HG02840 (cell line): Measurements from ENCODE around the gene CNBP.
"Not testable (repeated sequence)": the region's sequence is repeated elsewhere in the genome, so short reads cannot be mapped to it uniquely, and the experiment has no call there.

ENCODE experiments used
- ATAC-seq: cut with Tn5 transposase; IDR thresholded peaks from one replicate; pipeline ENCODE4 v1.9.1; 2021; ENCODE audit warnings: mild to moderate bottlenecking, moderate library complexity, moderate number of reproducible peaks; ENCODE audit not compliant: unreplicated experiment, low FRiP score

Gene CNBP

DNA sequence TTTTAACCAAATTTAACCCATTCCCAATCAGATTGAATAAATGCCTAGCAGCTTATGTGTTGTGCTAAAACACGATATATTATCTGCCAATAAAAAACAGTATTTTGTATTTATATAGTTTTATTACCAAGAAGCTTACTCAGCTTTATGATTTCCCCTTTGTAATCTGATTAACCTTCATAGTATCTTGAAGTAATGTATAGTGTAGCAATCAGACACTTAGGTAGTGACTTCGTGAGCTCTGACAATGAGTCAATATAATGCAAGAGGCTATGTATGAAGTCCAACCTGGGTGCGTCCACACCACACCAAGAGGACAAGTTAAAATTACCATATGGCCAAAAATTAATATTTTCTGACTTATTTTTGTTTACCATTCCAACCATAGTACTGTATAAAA is 2.1 kb upstream of the CNBP start:
- no peak for ATAC-seq

DNA sequence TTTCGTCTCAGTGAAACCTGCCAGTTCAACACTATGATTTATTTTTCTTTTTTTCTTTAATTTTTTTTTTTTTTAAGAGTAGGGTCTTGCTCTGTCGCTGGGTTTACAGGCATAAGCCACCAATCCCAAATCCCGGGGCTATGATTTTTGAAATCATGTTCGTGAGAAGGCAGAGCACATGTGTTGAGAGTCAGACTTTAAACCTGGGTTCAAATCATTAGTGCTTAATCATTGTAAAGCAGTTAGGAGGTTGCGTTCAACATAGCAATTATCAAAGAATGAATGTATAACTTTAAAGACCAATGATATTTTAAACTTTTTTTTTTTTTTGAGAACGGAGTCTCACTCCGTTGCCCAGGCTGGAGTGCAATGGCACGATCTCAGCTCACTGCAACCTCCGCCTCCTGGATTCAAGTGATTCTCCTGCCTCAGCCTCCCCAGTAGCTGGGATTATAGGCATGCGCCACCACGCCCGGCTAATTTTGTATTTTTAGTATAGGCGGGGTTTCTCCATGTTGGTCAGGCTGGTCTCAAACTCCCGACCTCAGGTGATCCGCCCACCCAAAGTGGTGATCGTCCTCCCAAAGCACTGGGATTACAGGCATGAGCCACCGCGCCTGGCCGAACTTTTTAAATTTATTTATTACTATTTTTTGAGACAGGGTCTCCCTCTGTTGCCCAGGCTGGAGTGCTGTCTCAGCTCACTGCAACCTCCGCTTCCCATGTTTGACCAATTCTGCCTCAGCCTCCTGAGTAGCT is 1.3 kb upstream of the CNBP start:
- not testable (repeated sequence) for ATAC-seq

DNA sequence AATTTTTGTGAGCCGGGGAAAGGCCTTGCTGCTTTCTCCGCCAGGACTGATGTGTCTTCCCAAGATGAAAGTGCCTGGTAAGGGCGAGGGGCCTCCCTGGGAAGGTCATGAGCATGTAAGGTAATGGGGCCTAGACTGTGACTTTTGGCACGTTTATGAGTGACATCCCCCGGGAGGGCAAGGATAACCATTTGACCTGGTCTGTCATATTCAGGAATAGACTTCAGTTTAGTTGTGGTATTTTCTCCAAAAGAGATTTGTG is 631 bp upstream of the CNBP start:
- ATAC-seq = no peak

DNA sequence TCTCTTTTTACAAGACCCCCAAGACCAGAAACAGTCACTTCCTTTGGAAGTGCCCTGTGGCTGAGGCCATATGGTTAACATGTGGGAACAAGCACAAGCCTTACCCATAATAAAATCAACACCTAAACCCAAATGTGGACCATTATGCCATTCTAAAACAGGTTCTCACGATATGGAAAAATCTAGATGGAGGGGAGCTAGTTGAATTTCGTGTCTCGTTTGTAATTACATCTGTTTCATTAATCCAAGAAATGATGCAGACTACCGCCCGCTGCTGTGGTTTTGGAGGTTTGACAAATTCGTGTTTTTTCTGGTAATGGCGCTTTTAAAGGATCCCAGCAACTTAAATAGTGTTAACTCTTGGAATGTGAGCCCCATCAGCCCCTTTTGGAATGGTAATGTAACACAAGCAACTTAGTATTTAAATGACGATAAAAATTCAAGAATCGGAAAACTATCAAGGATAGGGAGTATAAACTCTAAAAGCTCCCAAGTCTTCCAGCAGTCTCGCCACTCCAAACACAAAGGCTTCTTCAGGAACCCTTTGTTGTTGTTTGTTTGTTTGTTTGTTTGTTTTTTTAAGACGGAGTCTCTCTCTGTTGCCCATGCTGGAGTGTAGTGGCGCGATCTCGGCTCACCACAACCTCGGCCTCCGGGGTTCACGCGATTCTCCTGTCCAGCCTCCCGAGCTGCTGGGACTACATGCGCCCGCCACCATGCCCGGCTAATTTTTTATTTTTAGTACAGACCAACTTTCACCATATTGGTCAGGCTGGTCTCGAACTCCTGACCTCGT is 1.1 kb downstream of the CNBP start:
- no peak for ATAC-seq

DNA sequence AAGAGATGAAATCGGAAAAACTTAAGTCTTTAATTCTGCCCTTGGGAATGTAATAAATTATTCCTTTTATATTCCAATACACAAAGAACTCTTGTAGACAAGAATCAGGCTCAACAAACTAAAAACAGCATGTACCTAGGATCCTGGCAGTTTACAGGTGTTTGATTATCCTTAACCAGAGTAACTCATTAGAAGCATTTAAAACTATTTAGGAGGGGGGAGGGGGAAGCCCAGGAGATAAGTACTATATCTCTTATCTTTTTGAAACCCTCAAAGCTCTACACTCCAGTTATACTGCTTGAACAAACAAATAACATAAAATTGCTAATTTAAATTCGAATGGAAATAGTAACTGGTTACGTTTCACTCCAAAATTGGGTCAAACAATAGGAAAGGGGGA is 1.9 kb downstream of the CNBP start:
- no peak for ATAC-seq

DNA sequence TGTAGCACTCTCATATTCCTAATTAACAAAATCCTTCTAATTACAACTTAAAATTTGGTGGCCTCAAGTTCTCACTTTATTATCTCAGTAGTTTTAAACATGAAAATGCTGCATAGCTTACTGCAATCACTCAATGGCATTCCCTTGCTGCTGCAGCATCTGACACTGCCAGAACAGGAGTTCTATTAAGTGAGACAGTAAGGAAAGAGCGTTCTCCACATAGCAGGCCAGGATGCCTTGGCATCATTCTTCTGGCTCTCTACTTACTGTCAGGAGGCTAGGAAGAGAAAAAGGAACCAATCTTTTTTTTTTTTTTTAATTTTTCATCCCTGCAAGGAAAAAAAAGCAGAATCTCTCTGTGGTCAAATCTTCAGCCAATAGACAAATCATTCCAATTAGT is 3.2 kb downstream of the CNBP start:
- no peak for ATAC-seq

DNA sequence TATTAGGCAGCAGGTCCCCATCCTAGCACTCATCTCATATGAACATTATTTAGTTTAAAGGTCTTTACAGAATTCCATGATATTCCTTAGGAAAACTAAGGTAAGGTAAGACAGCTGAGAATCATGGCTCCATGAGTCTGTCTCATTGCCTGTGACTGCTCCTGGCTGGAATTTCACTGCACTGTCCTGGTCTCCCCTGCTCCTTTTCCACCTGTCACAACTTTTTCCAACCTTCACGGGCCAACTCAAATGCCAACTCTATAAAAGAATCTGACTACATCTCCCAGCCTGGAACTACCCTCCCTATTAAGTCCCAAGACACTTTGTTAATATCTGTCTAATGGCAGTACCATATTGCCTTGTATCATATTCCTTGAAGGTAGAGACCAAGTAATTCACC is 7.6 kb downstream of the CNBP start:
- ATAC-seq = no peak

DNA sequence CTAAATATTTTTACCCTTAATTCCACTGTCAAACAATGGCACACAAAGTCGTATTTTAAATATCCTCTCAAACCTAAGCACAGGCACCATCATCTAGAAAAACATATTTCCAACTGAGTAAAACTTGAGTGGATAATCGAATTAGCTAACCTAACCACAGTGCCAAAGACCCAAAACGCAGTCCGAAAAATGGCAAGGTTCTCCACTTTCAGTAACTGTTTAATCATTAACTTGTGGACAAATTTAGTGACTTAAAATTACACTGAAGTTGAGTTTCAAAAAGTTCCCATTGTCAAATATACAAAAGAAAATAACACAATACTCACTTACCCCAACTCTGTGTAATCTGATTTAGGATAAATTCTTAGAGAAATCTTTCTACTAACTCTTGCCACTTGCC is 10.0 kb downstream of the CNBP start:
- ATAC-seq = no peak

DNA sequence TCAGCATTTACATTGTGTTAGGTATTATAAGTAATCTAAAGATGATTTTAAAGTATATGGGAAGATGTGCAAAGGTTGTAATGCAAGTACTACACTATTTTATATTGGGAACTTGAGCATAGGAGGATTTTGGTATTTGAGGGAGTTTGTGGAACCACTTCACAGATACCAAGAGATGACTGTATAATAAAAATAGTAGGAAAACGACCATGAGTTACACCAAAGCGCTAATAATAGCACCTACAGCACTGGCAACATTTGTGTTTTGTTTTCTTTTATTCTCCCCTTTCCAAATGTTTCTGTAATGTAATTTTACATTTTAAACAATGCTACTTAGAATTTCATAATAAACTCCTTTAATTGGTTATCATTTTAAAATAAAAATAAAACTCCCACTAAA is 10.5 kb downstream of the CNBP start:
- no peak for ATAC-seq

DNA sequence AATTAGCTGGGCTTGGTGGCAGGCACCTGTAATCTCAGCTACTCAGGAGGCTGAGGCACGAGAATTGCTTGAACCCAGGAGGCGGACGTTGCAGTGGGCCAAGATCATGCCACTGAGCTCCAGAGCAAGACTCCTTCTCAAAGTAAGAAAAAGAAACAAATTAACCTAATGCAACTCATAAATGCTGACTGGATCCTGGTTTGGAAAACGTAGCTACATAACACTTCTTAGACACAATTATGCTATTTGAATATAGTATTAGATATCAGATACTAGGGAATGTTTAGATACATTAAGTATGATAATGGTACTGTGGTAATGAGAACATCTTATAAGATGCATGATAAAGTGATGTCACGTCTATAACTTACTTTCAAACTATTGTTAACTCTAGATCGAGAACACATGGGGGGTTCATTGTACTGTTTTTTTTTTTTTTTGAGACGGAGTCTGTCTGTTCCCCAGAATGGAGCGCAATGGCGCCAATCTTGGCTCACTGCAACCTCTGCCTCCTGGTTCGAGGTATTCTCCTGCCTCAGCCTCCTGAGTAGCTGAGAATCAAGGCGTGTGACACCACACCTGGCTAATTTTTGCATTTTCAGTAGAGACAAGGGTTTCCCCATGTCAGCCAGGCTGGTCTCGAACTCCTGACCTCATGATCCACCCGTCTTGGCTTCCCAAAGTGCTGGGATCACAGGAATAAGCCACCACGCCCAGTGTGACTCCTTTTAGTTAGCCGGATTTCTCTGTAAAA is 16.9 kb downstream of the CNBP start:
- ATAC-seq = no peak

DNA sequence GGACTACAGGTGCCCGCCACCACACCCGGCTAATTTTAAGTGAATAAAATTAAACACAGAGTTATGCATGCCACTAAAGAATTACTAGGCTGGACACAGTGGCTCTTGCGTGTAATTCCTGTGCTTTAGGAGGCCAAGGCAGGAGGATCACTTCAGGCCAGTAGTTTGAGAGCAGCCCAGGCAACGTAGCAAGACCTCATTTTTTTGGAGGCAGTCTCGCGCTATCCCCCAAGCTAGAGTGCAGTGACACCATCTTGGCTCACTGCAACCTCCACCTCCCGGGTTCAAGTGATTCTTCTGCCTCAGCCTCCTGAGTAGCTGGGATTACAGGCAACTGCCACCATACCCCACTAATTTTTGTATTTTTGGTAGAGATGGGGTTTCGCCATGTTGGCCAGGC is 18.1 kb downstream of the CNBP start:
- ATAC-seq = not testable (repeated sequence)

DNA sequence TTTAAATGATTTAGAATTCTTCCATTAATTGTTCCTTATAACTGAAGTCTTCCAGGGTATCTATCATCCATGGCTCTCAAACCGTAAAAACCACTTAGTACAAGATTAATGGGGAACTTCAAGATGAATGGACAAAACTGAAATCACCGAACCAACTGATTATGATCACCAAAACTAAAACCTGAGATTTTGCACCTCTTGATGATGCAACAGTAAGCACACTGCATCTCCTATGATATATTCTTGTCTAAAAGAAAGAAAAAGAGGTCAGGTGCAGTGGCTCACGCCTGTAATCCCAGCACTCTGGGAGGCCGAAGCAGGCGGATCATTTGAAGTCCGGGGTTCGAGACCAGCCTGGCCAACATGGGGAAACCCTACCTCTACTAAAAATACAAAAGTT is 19.2 kb downstream of the CNBP start:
- ATAC-seq = no peak

DNA sequence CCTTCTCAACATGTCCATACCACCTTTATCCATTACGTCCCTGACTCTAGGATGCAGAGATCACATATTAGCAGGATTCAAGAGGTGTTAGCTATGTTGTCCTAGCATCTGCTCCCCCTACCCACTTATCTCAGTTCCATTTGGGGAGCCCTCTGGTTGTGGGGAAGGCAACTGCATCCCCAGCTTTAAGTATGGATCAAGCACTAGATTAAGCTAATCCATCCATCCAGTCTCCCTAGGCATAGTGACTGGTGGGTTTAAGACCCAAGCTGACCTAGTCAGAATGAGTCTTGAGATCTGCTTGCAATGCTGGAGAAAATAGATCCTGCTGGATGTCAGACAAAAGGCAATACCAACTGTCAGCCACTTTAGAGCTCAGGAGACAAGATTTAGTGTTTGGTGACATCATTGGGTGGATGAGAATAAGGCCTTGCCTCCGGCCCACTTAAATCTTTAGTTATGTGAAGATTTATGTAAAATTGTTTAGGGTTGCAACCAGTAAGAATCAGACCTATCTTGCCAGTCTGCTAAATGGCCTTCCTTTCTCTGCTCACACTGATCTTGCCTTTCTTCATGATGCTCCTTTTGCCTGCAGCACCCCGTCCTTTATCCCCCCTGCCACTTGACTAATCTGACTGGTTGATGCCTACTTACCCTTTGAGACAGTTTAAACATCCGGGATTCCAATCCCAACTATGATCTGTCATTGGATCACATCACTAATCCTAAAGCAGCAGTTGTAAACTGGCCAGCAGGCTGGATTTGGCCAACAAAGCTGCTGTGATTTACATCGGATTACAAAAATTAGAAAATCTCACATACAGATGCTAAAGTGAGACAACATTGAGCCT is 20.7 kb downstream of the CNBP start:
- no peak for ATAC-seq

DNA sequence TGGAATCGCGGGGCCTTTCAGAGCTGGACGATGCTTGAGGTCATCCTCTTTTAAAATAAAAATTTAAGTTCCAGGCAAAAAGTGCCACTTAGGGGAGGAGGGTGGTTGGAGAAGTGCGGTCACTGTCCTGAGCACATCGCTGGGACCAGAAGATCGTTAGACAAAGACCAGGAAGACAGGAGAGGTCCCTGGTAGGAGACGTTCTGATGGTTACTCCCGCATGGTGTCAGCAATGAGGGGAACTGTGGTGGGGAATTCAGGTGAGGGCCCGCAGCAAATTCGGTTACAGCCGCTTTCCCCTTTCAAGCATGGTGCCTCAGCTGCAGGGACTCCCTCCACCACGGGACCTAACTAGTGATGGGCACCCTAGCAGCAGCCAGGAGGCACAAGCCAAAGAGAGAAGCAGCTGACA is 21.8 kb downstream of the CNBP start:
- ATAC-seq = no peak

DNA sequence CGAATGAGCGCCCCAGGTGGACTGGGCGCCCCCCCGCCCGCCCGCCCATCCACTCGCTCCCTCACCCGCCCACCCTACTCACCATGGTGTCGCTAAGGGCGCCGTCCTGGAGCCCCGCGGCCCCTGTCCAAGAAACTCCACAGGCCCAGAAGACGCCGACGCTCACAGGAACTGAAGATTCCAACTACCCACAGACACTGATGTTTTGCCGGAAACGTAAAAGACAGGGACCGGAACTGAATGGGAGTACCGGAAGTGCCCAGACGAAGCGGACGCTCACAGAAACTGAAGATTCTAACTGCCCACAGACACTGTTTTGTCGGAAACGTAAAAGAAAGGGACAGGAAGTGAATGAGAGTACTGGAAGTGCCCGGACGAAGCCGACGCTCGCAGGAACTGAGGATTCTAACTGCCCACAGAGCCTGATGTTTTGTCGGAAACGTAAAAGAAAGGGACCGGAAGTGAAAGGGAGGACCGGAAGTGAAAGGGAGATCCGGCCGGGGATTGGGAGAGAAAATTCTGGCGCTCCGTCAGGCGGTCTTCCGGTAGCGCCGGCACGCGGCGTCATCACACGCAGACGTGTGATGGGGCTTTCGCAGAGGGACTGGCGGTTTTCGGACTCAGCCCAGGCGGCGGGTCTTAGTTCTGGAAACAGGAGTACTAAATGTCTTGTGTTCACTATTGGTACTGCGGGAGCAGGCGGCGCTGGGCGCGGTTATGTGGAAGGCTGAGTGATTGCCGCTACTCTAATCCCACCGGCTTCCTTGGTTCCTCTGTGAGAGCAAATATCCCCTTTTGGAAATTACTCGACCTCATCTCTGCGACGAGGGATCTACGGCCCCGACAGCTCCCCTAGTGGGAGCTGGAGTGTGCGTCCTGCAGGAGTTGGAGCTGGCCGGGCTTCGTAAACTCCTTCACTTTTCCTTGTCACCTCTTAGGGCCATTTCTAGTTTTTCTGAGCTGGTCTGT is 22.5 kb downstream of the CNBP start, which contains the start of gene ISY1:
Gene ISY1, minus strand, starts transcription at position 173 of the 969 bp plus-strand sequence. Its CDS starts 88 bp downstream, at position 85.
- peak; percentile 92 for ATAC-seq

DNA sequence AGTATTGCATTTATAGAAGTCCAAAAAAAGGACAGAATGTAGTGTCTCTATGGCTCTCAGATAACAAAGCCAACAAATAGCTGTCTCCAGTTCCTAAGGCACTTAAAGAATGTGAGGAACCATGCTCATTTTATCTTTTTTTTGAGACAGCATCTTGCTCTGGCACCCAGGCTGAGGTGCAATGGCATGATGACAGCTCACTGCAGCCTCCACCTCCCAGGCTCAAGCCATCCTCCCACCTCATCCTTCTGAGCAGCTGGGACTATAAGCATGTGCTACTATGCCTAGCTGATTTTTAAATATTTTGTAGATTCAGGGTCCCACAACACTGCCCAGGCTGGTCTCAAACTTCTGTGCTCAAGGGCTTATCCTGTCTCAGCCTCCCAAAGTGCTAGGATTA is 38.9 kb downstream of the CNBP start:
- ATAC-seq = no peak

DNA sequence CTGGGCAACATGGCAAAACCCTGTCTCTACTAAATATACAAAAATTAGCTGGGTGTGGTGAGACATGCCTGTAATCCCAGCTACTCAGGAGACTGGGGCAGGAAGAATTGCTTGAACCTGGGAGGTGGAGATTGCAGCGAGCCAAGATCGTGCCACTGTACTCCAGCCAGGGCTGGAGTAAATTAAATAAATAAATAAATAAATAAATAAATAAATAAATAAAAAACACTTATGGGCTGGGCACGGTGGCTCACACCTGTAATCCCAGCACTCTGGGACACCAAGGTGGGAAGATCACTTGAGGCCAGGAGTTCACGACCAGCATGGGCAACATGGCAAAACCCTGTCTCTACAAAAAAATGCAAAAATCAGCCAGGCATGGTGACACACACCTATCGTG is 42.7 kb downstream of the CNBP start:
- not testable (repeated sequence) for ATAC-seq

DNA sequence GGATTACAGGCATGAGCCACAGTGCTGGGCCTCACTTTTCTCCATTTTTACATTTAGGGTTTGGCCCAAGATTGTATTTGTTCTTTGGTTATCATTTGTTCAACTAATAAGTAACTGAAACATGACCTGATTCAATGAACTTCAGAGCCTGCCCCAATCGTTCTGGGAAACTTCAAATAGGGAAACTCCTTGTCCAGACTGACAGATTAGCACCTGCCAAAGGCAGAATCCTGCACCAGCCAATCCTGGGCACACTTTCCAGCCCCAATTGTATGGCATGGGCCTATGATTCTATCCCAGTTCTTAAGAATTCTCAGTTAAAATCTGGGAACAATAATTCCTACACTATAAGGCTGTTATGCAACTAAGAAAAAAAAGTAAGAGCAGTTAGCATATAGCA is 43.8 kb downstream of the CNBP start:
- ATAC-seq = no peak

DNA sequence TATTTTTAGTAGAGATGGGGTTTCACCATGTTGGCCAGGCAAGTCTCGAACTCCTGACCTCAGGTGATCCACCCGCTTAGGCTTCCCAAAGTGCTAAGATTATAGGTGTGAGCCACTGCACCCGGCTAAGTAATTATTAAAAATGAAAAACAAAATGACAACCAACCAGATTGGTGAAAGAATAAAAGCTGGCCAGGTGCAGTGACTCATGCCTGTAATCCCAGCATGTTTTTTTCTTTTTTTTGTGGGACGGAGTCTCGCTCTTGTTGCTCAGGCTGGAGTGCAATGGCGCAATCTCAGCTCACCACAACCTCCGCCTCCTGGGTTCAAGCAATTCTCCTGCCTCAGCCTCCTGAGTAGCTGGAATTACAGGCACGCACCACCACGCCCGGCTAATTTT is 47.4 kb downstream of the CNBP start:
- ATAC-seq = not testable (repeated sequence)
